ENCODE data around the gene SKIL.

DNA sequence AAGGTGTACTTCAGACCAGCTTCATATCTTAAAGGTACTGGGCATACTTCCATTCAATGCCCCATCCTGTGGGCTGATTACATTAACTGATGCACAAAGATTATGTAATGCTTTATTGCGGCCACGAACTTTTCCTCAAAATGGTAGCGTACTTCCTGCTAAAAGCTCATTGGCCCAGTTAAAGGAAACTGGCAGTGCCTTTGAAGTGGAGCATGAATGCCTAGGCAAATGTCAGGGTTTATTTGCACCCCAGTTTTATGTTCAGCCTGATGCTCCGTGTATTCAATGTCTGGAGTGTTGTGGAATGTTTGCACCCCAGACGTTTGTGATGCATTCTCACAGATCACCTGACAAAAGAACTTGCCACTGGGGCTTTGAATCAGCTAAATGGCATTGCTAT lies 3.4 kb downstream of the SKIL start:
- TF ChIP-seq EZH2 (IDR thresholded peaks at IDR 0.05) (no peak), POLR2AphosphoS5 (IDR thresholded peaks at IDR 0.05; ENCODE audit: borderline replicate concordance, low read depth, low read length) (no peak)

All from SK-N-MC (cell line).